Measurements from ENCODE around the gene TMEM163.

Gene TMEM163

GRCh38 chr2:134692499-134692898 is 26.3 kb downstream of the TMEM163 start:
- no peak for DNase-seq (ENCODE audit: low spot score)

GRCh38 chr2:134690629-134691215 is 28.1 kb downstream of the TMEM163 start:
- DNase-seq (ENCODE audit: low spot score) = no peak

DNA sequence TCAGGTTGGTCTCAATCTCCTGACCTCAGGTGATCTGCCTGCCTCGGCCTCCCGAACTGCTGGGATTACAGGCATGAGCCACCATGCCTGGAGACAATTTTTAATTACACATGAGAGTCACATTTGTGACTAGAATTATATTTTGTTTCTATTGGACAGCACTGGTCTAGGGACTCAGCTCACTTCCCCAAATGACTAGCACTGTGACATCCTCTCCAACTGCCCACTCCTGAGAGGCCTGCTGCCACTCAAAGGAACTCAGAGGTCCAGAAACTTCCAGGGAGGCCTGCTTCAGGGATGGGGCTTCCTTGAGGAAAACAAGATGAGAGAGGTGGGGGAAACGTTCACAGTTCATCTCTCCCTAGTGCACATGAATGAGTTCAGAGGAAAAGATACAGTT is 29.5 kb downstream of the TMEM163 start:
- no peak for DNase-seq (ENCODE audit: low spot score)

- DNase-seq (ENCODE audit: low spot score) = no peak
These were observed 32.8 kb downstream of the TMEM163 start for GRCh38 chr2:134685967-134686366.

- no peak for DNase-seq (ENCODE audit: low spot score)
These were observed 35.2 kb downstream of the TMEM163 start for GRCh38 chr2:134683561-134684112.

GRCh38 chr2:134682726-134683125 is 36.1 kb downstream of the TMEM163 start:
- DNase-seq (ENCODE audit: low spot score) = no peak

- no peak for DNase-seq (ENCODE audit: low spot score)
These were observed 37.6 kb downstream of the TMEM163 start for GRCh38 chr2:134681201-134681600.

- DNase-seq (ENCODE audit: low spot score) = no peak
These were observed 39.1 kb downstream of the TMEM163 start for GRCh38 chr2:134679745-134680144.

- DNase-seq (ENCODE audit: low spot score) = no peak
These were observed 39.5 kb downstream of the TMEM163 start for GRCh38 chr2:134679294-134679693.

GRCh38 chr2:134677856-134678756 is 40.7 kb downstream of the TMEM163 start:
- no peak for DNase-seq (ENCODE audit: low spot score)

DNA sequence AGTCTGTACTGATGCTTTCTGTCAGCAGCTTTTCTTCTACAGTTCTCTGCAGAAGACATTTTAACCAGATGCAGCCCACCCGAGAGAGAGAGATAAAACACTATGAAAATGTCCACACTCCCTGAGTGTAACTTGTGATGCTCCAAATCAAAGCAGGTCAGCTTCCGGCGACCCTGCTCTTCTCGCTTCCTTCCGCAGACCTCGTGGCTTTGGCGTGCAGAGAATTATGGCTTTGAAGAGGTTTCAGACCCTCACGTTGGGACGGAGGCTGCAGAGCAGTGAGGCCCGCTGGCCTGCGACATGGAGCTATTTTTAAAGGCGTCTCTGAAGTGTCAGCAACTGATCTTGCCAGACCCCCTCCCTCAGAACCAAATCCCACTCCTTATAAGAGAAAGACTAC is 41.8 kb downstream of the TMEM163 start:
- DNase-seq (ENCODE audit: low spot score) = no peak

- DNase-seq (ENCODE audit: low spot score) = no peak
These were observed 43.5 kb downstream of the TMEM163 start for GRCh38 chr2:134675314-134675713.

DNA sequence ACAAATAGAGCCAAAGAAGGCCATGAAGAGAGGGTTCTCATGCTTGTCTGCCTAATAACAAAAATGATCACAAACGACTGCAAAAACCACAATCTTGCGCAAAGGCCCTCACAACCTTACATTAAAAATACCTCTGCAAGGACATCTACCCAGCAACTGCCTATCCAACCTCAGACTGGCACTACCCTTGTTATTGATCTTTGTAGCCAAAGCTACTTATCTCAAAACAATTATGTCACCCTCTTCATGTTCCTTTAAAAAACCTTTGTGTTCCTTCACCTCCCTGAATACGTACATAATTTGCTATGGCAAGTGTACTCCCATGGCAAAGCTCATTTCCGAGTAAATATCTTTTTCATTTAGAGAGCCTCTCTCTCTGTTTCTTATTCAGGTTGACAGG is 44.1 kb downstream of the TMEM163 start:
- DNase-seq (ENCODE audit: low spot score) = no peak

- DNase-seq (ENCODE audit: low spot score) = no peak
These were observed 47.3 kb downstream of the TMEM163 start for GRCh38 chr2:134671513-134671912.

GRCh38 chr2:134670955-134671354 is 47.8 kb downstream of the TMEM163 start:
- no peak for DNase-seq (ENCODE audit: low spot score)

DNA sequence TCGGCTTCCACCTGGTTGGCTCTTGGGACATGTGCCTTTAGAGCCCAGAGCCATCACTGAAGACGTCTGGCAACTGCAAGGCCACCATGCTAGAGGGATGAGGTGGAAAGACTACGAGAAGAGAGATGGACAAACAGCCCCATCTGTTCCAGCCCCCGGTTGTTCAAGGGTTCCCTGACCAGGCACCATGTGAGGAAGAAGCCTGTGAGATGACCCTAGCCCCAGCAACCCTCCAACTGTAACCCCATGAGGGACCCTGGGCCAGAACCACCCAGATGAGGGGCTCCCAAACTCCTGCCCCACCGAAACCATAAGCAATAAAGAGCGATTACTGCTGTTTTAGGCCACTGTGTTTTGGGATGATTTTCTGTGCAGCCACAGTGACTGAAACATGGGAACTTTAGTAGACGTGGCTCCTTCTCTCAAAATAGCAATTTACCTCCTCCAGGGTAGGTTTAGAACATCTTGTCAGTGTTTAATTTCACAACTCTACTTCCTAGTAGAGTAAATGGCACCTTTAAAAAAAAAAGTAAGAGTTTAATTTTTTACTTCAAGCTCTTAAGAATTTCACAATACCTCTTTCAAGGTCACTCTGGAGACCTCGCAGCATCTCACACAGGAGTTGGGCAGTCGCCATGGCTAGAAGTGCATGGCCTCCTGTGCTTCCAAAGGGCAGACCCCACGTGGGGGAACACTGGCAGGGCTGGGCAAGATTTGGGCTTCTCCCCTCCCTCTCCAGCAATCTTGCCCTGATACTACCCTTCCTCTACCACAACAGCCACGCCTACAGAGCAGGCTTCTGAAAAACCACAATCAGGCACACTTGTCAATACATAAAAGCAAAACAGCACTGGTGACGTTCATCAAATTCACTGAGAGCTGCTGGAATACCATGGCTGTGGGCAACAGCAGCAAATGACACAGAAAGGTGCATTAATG is 48.8 kb downstream of the TMEM163 start:
- no peak for DNase-seq (ENCODE audit: low spot score)

DNA sequence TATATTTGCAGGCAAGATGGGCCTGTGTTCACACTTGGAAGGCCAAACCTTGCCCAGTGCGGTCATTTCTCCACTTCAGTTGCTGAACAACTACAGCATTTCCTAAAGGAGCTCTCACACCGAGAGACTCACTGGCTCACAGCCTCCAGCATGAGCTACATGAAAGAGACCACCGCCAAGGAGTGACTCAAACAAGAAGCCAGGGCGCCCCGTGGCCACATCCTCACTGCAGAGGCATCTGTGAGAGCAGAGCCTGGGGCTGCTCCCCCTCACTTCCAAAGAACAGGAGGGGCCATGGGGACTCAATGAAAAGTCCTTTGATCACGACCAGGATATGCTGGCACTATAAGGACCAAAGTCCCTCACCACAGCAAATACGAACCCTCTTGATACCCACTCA is 50.0 kb downstream of the TMEM163 start:
- no peak for DNase-seq (ENCODE audit: low spot score)

DNA sequence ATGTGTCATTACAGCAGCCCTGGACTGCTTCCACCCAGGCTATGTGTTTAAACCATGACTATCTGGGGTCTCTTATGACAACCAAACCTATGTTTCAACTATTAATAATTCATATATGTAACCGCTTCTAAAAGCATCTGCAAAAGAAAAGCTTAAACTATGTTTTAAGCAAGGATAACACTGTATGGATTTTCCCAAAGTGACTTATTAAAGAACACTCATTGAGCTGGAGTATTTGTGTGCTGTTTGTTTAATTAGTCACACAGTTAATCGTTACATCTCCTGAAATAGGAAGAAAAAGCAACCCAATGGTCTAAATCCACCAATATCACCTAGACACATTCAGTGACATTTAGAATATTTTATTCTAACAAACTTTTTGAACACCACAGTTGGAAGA is 51.3 kb downstream of the TMEM163 start:
- no peak for DNase-seq (ENCODE audit: low spot score)

- DNase-seq (ENCODE audit: low spot score) = no peak
These were observed 51.7 kb downstream of the TMEM163 start for GRCh38 chr2:134667081-134667480.

DNA sequence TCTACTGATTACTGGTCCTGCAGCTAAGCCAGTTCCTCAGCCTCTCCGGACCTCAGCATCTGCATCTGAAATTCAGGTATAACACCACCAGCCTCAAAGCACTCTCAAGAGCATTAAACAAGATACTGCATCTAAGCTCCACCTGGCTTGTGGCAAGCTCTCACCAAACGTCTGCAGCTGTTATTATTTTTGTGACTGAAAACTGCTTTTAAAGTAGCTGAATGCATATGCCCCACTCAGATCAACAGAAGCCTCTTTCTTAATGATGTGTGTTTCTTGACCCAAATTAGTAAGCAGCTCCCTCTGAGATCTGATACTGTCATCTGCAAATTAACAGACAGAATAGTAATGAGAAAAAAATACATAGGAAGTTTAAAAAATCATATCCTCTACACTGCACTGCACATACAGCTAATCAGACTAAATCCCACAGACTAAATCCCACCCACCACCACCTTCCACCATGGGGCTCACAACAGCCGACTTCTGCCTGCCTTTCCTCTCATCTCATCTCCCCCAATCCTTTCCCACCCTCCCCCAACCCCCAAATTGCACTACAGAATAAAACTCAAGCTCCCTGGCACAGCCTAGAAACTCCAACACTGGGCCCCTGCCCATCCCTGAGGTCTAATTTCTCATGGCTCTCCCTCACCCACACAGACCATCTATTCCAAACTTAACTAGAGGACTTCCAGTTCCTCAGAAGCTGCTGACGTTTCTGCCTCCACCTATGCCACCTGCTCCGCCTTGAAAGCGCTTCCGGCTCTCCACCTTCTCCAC is 52.9 kb downstream of the TMEM163 start:
- DNase-seq (ENCODE audit: low spot score) = no peak
